GM12874 (cell line): ENCODE results near the gene USP9X.

Experiments used
- TF ChIP-seq, protein P1 (sequence below): IDR thresholded peaks from 2 replicates; pipeline ENCODE4 v1.5.1; 2011; ENCODE audit warnings: low read depth, mild to moderate bottlenecking, control low read depth, low read length, moderate library complexity; ENCODE audit not compliant: insufficient read depth

The USP9X gene

DNA sequence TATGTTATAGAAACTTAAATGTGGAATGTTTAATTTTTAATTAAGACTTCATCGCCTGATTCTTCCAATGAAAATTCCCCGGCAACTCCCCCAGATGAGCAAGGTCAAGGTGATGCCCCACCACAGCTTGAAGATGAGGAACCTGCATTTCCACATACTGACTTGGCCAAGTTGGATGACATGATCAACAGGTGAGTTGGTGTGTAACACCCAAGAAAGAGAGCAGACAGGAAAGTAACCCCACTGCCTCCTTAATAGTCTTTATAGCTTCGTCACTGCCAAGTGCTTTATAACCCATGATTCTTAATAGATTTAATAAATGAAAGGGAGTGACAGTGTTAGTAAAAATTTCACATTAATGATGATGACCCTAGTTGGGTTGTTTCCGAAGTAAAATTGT is 43.7 kb downstream of the USP9X start:
- TF ChIP-seq, protein P1, sequence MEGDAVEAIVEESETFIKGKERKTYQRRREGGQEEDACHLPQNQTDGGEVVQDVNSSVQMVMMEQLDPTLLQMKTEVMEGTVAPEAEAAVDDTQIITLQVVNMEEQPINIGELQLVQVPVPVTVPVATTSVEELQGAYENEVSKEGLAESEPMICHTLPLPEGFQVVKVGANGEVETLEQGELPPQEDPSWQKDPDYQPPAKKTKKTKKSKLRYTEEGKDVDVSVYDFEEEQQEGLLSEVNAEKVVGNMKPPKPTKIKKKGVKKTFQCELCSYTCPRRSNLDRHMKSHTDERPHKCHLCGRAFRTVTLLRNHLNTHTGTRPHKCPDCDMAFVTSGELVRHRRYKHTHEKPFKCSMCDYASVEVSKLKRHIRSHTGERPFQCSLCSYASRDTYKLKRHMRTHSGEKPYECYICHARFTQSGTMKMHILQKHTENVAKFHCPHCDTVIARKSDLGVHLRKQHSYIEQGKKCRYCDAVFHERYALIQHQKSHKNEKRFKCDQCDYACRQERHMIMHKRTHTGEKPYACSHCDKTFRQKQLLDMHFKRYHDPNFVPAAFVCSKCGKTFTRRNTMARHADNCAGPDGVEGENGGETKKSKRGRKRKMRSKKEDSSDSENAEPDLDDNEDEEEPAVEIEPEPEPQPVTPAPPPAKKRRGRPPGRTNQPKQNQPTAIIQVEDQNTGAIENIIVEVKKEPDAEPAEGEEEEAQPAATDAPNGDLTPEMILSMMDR = no peak

DNA sequence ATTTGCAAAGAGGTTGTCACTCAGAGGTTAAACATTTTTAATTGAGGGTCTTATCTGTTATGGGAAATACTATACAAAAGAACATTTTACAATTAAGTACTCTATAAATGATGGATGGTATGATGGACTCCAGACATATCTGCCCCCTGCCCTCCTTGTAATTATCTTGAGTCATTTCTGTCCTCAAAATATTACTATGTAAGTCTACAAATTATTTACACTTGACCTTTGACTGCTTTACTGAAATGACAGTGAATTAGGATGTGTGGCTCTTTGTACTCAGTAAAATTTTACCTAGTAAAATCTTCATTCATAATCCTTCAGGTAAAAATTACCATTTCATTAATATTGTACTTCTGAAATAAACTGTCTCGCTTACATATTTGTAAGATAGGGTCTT is 46.5 kb downstream of the USP9X start:
- TF ChIP-seq, protein P1 = no peak

DNA sequence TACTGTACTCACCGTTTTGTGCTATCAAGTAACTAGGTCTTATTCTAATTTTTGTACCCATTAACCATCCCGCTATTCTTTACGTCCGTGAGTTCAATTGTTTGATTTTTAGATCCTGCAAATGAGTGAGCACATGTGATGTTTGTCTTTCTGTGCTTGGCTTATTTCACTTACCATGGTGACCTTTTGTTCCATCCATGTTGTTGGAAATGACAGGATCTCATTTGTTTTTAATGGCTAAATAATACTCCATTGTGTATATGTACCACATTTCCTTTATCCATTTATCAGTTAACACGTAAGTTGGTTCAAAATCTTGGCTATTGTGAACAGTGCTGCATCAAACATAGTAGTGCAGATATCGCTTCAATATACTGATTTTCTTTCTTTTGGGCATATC is 48.3 kb downstream of the USP9X start:
- TF ChIP-seq, protein P1 = no peak

DNA sequence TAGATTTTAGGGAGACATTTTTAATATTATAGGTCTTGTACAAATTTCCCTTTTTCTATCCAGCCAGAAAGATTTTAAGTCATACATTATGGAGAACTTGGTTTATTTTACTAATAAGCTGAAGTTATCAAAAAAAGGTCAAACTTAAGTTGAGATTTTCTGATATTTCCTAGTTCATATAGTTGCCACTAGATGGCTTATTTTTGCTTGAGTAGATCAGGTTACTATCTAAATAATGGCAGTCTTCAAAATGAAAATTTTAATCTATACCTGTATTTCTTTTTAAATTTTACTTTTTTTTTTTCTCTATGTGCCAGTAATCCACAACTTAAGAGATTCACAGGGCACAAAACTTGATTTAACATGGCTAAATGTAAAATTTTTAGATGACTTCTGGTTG is 52.3 kb downstream of the USP9X start:
- TF ChIP-seq, protein P1 = no peak

DNA sequence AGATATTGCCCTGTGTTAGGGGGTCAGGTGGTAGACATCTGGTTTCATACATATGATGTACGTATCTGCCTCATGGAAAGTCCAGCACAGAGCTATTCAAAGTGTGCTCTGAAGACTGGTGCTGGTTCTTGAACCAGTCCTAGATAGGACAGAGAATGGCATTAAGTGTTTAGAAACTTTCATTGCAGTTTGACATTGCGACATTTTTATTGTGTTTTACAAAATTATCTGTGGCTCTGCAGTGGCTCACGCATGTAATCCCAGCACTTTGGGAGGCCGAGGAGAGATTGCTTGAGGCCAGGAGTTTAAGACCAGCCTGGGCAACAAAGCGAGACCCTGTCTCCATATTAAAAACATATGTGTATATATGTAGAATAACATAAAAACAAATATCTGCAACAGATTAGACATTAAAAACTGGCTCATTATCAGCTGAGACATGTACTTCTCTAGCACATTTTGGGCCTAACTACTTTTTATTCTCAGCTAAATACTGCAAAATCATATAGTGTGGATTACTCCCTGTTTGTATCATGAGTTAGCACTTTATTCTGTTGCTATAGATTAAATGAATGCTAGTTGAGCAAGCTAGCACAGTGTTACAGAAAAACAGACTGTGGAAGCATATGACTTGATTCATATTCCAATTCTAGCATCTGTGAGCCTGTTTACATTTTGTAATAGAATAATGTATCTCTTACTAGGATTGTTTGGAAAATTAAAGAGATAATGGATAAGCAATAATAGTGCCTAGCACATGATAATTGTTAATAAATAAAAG is 57.1 kb downstream of the USP9X start:
- TF ChIP-seq, protein P1 = no peak

DNA sequence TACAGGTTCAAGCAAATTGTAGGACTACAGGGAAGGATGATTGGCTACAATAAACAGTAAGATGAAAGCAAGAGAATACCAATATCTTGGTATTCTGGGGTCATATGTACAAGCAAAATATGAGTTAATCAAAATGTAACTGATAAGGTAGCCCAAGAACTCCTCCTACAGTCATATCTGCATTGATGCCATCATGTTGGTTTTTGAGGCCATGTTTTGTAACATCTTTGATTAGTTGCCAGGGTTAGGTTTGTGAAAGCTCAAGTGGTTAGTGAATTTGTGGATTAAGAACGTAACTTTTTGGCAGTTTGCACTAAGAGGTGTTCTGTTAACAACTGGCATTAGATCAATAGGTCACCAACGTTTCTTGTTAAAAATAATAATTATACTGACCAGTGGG is 59.6 kb downstream of the USP9X start:
- TF ChIP-seq, protein P1 = no peak

DNA sequence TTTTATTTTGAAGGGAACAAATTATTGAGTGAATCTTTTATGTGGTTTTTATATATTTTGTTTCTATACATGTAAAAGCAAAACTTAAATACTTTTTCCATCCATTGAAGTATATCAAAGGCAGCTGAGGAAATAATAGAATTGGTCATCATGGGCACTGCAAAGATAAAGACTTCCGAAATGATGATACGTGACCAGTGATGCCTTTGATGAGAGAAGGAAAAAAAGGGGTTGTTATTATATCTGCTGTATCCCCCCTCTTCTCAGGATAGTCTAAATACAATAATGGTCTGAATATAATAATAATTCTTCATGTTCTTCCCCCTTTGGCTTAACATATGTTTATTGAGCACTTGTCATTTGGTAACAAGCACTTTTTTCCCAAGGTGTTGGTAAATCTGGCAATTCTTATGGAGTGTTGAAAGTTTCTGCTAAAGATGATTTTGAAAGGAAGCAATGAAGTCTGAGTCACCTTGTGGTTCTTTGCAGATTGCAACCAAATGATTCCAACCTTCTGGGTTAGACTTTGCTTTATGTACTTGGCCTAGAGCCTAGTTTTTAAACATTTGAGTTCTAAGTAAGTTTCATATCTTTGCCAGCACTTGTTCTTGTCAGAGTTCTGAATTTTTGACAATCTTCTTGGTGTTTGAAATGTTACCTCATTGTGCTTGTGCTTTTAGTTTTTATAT is 60.8 kb downstream of the USP9X start:
- TF ChIP-seq, protein P1 = no peak
